HCT116 (cell line): ENCODE data around the gene IRAK1BP1. TPM values are rescaled to one million over a fixed set of nuclear protein-coding genes. Genes with fewer than 3 reads are reported as not detected.

ENCODE experiments used
- ATAC-seq: fragments of 200-7000 bp; cut with Tn5 transposase; 2 replicates; pipeline ENCODE4 v1.9.1; 2020; ENCODE audit warnings: mild to moderate bottlenecking, moderate library complexity
- BruUV-seq: library from RNA; stranded (reverse); fragments of 400-500 nt; replicated peaks from 2 replicates; lab custom pipeline; 2021; lab: Mats Ljungman, UMichigan
- CTCF ChIA-PET: fragments of 300-600 bp; sonication (Branson Sonifier 250); formaldehyde crosslinking; loops from one replicate; lab custom pipeline; 2021; ENCODE audit warnings: antibody characterized with exemption; lab: Charles Lee
- POLR2A ChIA-PET: fragments of 300-600, 350-600 bp; sonication (Branson Sonifier 250); formaldehyde crosslinking; loops from one replicate; lab custom pipeline; 2021; ENCODE audit warnings: antibody characterized with exemption; lab: Charles Lee
- RAD21 ChIA-PET, 2 experiments: fragments of 300-600 bp; sonication (Branson Sonifier 250); formaldehyde crosslinking; loops; one replicate each; lab custom pipeline; 2023; ENCODE audit warnings: low total read pairs in 2 of 2; ENCODE audit not compliant: uncharacterized antibody in 2 of 2, unreplicated experiment in 2 of 2, low non-redundant PET in 1 of 2; lab: Charles Lee
- DNase-seq: peaks from one replicate; pipeline ENCODE4 v3.0.0-alpha.2; 2010; ENCODE audit warnings: low read depth, low spot score
- H2AFZ ChIP-seq: fragments of 200-600 bp; shearing (Covaris generic), sonication (generic); 2 replicates; pipeline ENCODE4 v1.6.1; 2017; ENCODE audit warnings: low read depth, mixed run types, mixed read lengths, antibody characterized with exemption, low read length; ENCODE audit not compliant: poor library complexity, severe bottlenecking
- H3K27ac ChIP-seq: 2 replicates; pipeline ENCODE4 v1.5.1; 2012; ENCODE audit warnings: low read depth, low read length
- H3K27me3 ChIP-seq: fragments of 200-600 bp; sonication (generic); 2 replicates; pipeline ENCODE4 v1.6.1; 2016; ENCODE audit warnings: mixed run types, low read length, mixed read lengths; ENCODE audit not compliant: insufficient read depth
- H3K36me3 ChIP-seq, 2 experiments: fragments of 200-500 bp in 1 of 2; fragments of 200-600 bp in 1 of 2; sonication (Bioruptor generic) in 1 of 2; sonication (generic) in 1 of 2; 2 replicates each; pipeline versions ENCODE4 v1.5.1 to v1.6.1; 2014 to 2016; ENCODE audit warnings: low read length in 2 of 2, inconsistent platforms in 1 of 2, mixed read lengths in 1 of 2, mixed run types in 1 of 2; ENCODE audit not compliant: insufficient read depth in 2 of 2, control insufficient read depth in 1 of 2
- H3K4me1 ChIP-seq, 2 experiments: fragments of 200-600 bp in 1 of 2; sonication (generic) in 1 of 2; 2 replicates each; pipeline versions ENCODE4 v1.5.1 to v1.6.1; 2012 to 2017; ENCODE audit warnings: low read length in 2 of 2, inconsistent platforms in 1 of 2, mild to moderate bottlenecking in 1 of 2, mixed read lengths in 1 of 2, mixed run types in 1 of 2, moderate library complexity in 1 of 2; ENCODE audit not compliant: insufficient read depth in 2 of 2, control insufficient read depth in 1 of 2
- H3K4me2 ChIP-seq: fragments of 200-600 bp; sonication (generic); 2 replicates; pipeline ENCODE4 v1.6.1; 2017; ENCODE audit warnings: mixed run types, low read length, mixed read lengths
- H3K4me3 ChIP-seq, 2 experiments: fragments of 200-600 bp in 1 of 2; sonication (generic) in 1 of 2; replicated peaks in 1 of 2; 2 replicates each; pipeline ENCODE4 v1.5.1; 2011 to 2016; ENCODE audit warnings: low read length in 2 of 2, control low read depth in 1 of 2, low read depth in 1 of 2, mild to moderate bottlenecking in 1 of 2, mixed read lengths in 1 of 2, mixed run types in 1 of 2
- H3K79me2 ChIP-seq: fragments of 200-600 bp; sonication (generic); 2 replicates; pipeline ENCODE4 v1.6.1; 2017; ENCODE audit warnings: mild to moderate bottlenecking, mixed run types, low read length, moderate library complexity, mixed read lengths; ENCODE audit not compliant: insufficient read depth
- H3K9ac ChIP-seq: fragments of 200-600 bp; sonication (generic); 2 replicates; pipeline ENCODE4 v1.6.1; 2016; ENCODE audit warnings: low read length, mixed read lengths
- H3K9me2 ChIP-seq: fragments of 200-600 bp; sonication (generic), shearing (Covaris generic); 2 replicates; pipeline ENCODE4 v1.6.1; 2017; ENCODE audit warnings: mixed run types, mild to moderate bottlenecking, moderate library complexity; ENCODE audit not compliant: insufficient read depth
- H3K9me3 ChIP-seq, 2 experiments: fragments of 200-500 bp in 1 of 2; fragments of 200-600 bp in 1 of 2; sonication (Bioruptor generic) in 1 of 2; sonication (generic) in 1 of 2; 2 replicates each; pipeline ENCODE4 v1.6.1; 2014 to 2017; ENCODE audit warnings: low read length in 2 of 2, mixed read lengths in 2 of 2, inconsistent platforms in 1 of 2, low read depth in 1 of 2, mild to moderate bottlenecking in 1 of 2, mixed run types in 1 of 2, moderate library complexity in 1 of 2; ENCODE audit not compliant: control insufficient read depth in 1 of 2, insufficient read depth in 1 of 2
- H4K20me1 ChIP-seq: fragments of 200-600 bp; sonication (generic), shearing (Covaris generic); 2 replicates; pipeline ENCODE4 v1.6.1; 2017; ENCODE audit warnings: mixed run types, mild to moderate bottlenecking, moderate library complexity; ENCODE audit not compliant: insufficient read depth
- ATF3 ChIP-seq: IDR thresholded peaks from 2 replicates; pipeline ENCODE4 v1.6.1; 2012
- CBX3 ChIP-seq: IDR thresholded peaks from 2 replicates; pipeline ENCODE4 v1.6.1; 2012; ENCODE audit warnings: low read depth
- EGR1 ChIP-seq: IDR thresholded peaks from 2 replicates; pipeline ENCODE4 v1.6.1; 2012; ENCODE audit warnings: low read depth
- ELF1 ChIP-seq: IDR thresholded peaks from 2 replicates; pipeline ENCODE4 v1.6.1; 2012; ENCODE audit warnings: low read depth, borderline replicate concordance
- EZH2 ChIP-seq: fragments of 200-600 bp; sonication (generic); IDR thresholded peaks from 2 replicates; pipeline ENCODE4 v1.6.1; 2017; ENCODE audit warnings: antibody characterized with exemption, mixed run types
- EZH2phosphoT487 ChIP-seq: fragments of 200-600 bp; IDR thresholded peaks from 2 replicates; pipeline ENCODE4 v1.6.1; 2018; ENCODE audit warnings: antibody characterized with exemption, borderline replicate concordance
- FOSL1 ChIP-seq: IDR thresholded peaks from 2 replicates; pipeline ENCODE4 v1.6.1; 2012; ENCODE audit warnings: low read depth
- JUND ChIP-seq: IDR thresholded peaks from 2 replicates; pipeline ENCODE4 v1.6.1; 2012
- RAD21 ChIP-seq: IDR thresholded peaks from 2 replicates; pipeline ENCODE4 v1.6.1; 2012; ENCODE audit warnings: low read depth, mild to moderate bottlenecking
- REST ChIP-seq: IDR thresholded peaks from 2 replicates; pipeline ENCODE4 v1.6.1; 2012; ENCODE audit warnings: low read depth
- SP1 ChIP-seq: IDR thresholded peaks from 2 replicates; pipeline ENCODE4 v1.6.1; 2012; ENCODE audit warnings: low read depth
- SRF ChIP-seq: IDR thresholded peaks from 2 replicates; pipeline ENCODE4 v1.6.1; 2012; ENCODE audit warnings: low read depth
- TCF7L2 ChIP-seq: IDR thresholded peaks from 2 replicates; pipeline ENCODE4 v1.7.0; 2011; ENCODE audit warnings: borderline replicate concordance, inconsistent platforms; ENCODE audit not compliant: insufficient read depth, insufficient read length; ENCODE audit errors: extremely low read depth
- intact Hi-C: fragments of 100-400 bp; cut with micrococcal nuclease; formaldehyde crosslinking; loops from 2 replicates; pipeline ENCODE4 v1.10.0; 2022
- total RNA-seq: library from RNA; stranded (reverse); gene quantifications from one replicate; pipeline ENCODE4 v1.2.1, GENCODE V29; 2021; ENCODE audit not compliant: unreplicated experiment
- TF ChIP-seq, protein P1 (sequence below), 3 experiments: fragments of 200-600 bp in 1 of 3; sonication (generic) in 1 of 3; IDR thresholded peaks in 2 of 3; conservative IDR thresholded peaks in 1 of 3; 2 replicates each; pipeline ENCODE4 v1.5.1; 2012 to 2017; ENCODE audit warnings: low read depth in 2 of 3, low read length in 2 of 3, antibody characterized with exemption in 1 of 3, borderline replicate concordance in 1 of 3, control low read depth in 1 of 3, mild to moderate bottlenecking in 1 of 3, mixed read lengths in 1 of 3, mixed run types in 1 of 3, moderate library complexity in 1 of 3; ENCODE audit not compliant: insufficient read depth in 1 of 3

The IRAK1BP1 gene
- total RNA-seq, 1 experiment from 2014 or later = 5.4 TPM

DNA sequence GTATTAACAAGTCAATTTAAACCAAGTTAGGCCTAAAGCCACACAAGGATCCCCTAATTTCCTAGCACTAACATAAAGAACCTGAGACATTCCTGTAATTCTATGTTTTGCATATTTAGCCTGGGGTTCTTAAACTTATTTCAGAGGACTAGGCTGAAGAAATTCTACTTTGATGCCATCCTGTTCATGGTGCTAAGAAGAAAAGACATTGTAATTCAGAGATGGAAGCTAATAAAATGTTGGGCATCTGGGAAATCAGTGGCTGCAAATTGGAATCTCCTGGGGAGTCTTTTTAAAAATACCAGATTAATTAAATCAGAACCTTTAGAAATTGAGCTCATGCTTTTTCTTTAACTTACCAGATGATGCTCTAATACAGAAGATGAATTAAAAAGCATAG lies 26.2 kb upstream of the IRAK1BP1 start:
- no peak for ATAC-seq
- RAD21 ChIA-PET = no interaction called here

More for the DNA sequence above, 26.2 kb upstream of the IRAK1BP1 start:
- Histone ChIP-seq H3K4me2 (no peak overlapping the region), H4K20me1 (no peaks in the 10 kb centered on the region), H3K4me3 (no peak overlapping the region), H3K9ac (no peak overlapping the region), H3K4me1 (no peaks in the 10 kb centered on the region), H3K36me3 (no peaks in the 10 kb centered on the region), H3K27ac (no peak overlapping the region), H2AFZ (no peak overlapping the region), H3K79me2 (no peaks in the 10 kb centered on the region), H3K9me3 (no peaks in the 10 kb centered on the region), H3K9me2 (no peaks in the 10 kb centered on the region), H3K27me3 (no peaks in the 10 kb centered on the region)
- POLR2A ChIA-PET = no interaction called here
- CTCF ChIA-PET = no interaction called here
- no TSS peak for BruUV-seq
- intact Hi-C loops = no loop called here
- TF ChIP-seq EZH2phosphoT487 (no peak), REST (no peak), SRF (no peak), CBX3 (no peak), FOSL1 (no peak), TCF7L2 (no peak), EZH2 (no peak), EGR1 (no peak), SP1 (no peak), ATF3 (no peak), RAD21 (no peak), JUND (no peak), ELF1 (no peak)
- TF ChIP-seq, protein P1, sequence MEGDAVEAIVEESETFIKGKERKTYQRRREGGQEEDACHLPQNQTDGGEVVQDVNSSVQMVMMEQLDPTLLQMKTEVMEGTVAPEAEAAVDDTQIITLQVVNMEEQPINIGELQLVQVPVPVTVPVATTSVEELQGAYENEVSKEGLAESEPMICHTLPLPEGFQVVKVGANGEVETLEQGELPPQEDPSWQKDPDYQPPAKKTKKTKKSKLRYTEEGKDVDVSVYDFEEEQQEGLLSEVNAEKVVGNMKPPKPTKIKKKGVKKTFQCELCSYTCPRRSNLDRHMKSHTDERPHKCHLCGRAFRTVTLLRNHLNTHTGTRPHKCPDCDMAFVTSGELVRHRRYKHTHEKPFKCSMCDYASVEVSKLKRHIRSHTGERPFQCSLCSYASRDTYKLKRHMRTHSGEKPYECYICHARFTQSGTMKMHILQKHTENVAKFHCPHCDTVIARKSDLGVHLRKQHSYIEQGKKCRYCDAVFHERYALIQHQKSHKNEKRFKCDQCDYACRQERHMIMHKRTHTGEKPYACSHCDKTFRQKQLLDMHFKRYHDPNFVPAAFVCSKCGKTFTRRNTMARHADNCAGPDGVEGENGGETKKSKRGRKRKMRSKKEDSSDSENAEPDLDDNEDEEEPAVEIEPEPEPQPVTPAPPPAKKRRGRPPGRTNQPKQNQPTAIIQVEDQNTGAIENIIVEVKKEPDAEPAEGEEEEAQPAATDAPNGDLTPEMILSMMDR (IDR thresholded peaks at IDR 0.05 in 2 of 3, conservative IDR thresholded peaks at IDR 0.05 in 1 of 3; ENCODE audit: borderline replicate concordance in 1 of 3, insufficient read depth in 1 of 3, low read depth in 2 of 3, low read length in 2 of 3) = no peak
- DNase-seq = no peak
